ENCODE results near the gene FCN1. TPM values are rescaled to one million over a fixed set of nuclear protein-coding genes. Genes with fewer than 3 reads are reported as not detected.

FCN1 gene
- total RNA-seq, 2 donors from 2014 or later, result 0.79 to 4.6 TPM

- Histone ChIP-seq H3K27me3 (no peaks in the 10 kb centered on the region), H3K27ac (no peak overlapping the region), H3K4me1 (no peaks in the 10 kb centered on the region), H3K36me3 (no peaks in the 10 kb centered on the region), H3K9ac (ENCODE audit: low read depth in 2 of 2, low read length in 2 of 2) (no peak overlapping the region), H3K4me3 (no peak overlapping the region), H3K9me3 (no peaks in the 10 kb centered on the region)
- intact Hi-C loops (cut with DNase I), result no loop called here
- TF ChIP-seq CTCF (IDR thresholded peaks at IDR 0.05), result no peak
- no peak for DNase-seq
Observed at GRCh38 chr9:134879664-134880483, 37.8 kb downstream of the FCN1 start.

GRCh38 chr9:134877541-134877940, 40.2 kb downstream of the FCN1 start:
- Histone ChIP-seq H3K9me3 (no peaks in the 10 kb centered on the region), H3K27ac (no peak overlapping the region), H3K36me3 (no peaks in the 10 kb centered on the region), H3K4me1 (no peaks in the 10 kb centered on the region), H3K4me3 (no peak overlapping the region), H3K9ac (ENCODE audit: low read depth in 2 of 2, low read length in 2 of 2) (no peak overlapping the region), H3K27me3 (no peaks in the 10 kb centered on the region)
- intact Hi-C loops (cut with DNase I), result no loop called here
- TF ChIP-seq CTCF (IDR thresholded peaks at IDR 0.05), result no peak
- no peak for DNase-seq

GRCh38 chr9:134875371-134875770, 42.3 kb downstream of the FCN1 start:
- DNase-seq, result no peak
- TF ChIP-seq CTCF (IDR thresholded peaks at IDR 0.05), result no peak
- Histone ChIP-seq H3K27me3 (no peaks in the 10 kb centered on the region), H3K4me3 (no peak overlapping the region), H3K9me3 (no peaks in the 10 kb centered on the region), H3K9ac (ENCODE audit: low read depth in 2 of 2, low read length in 2 of 2) (no peak overlapping the region), H3K36me3 (no peaks in the 10 kb centered on the region), H3K4me1 (no peaks in the 10 kb centered on the region), H3K27ac (no peak overlapping the region)
- intact Hi-C loops (cut with DNase I), result no loop called here

- intact Hi-C loops (cut with DNase I), result no loop called here
- no peak overlapping the region for H3K27ac ChIP-seq
- TF ChIP-seq CTCF (IDR thresholded peaks at IDR 0.05), result no peak
- H3K9ac ChIP-seq (ENCODE audit: low read depth in 2 of 2, low read length in 2 of 2), result no peak overlapping the region
- H3K4me3 ChIP-seq, result no peak overlapping the region
- no peaks in the 10 kb centered on the region for H3K27me3 ChIP-seq
- no peak for DNase-seq
- H3K36me3 ChIP-seq, result no peaks in the 10 kb centered on the region
- H3K9me3 ChIP-seq, result no peaks in the 10 kb centered on the region
- no peaks in the 10 kb centered on the region for H3K4me1 ChIP-seq
Observed at GRCh38 chr9:134872482-134873231, 45.1 kb downstream of the FCN1 start.

GRCh38 chr9:134871697-134872340, 45.9 kb downstream of the FCN1 start:
- DNase-seq, result no peak
- Histone ChIP-seq H3K9ac (ENCODE audit: low read depth in 2 of 2, low read length in 2 of 2) (no peak overlapping the region), H3K36me3 (no peaks in the 10 kb centered on the region), H3K4me1 (no peaks in the 10 kb centered on the region), H3K4me3 (no peak overlapping the region), H3K9me3 (no peaks in the 10 kb centered on the region), H3K27ac (no peak overlapping the region), H3K27me3 (no peaks in the 10 kb centered on the region)
- TF ChIP-seq CTCF (IDR thresholded peaks at IDR 0.05), result no peak
- intact Hi-C loops (cut with DNase I), result no loop called here
